Skin epidermis (tissue), 12 donors: ENCODE results near the gene ABCC9.
"Not testable (repeated sequence)": the region's sequence is repeated elsewhere in the genome, so short reads cannot be mapped to it uniquely, and the experiment has no call there.

Experiments used
- H3K27ac ChIP-seq, 21 experiments: fragments of 200-600 bp; sonication (generic) in 11 of 21; one replicate each; pipeline ENCODE4 v1.5.0; 2020; ENCODE audit warnings: mild to moderate bottlenecking in 3 of 21, inconsistent platforms in 2 of 21, moderate library complexity in 2 of 21
- H3K4me3 ChIP-seq, 7 experiments: fragments of 200-600 bp; sonication (generic) in 2 of 7; one replicate each; pipeline ENCODE4 v1.5.0; 2020; ENCODE audit warnings: inconsistent platforms in 2 of 7, mild to moderate bottlenecking in 2 of 7, moderate library complexity in 1 of 7

The ABCC9 gene

GRCh38 chr12:21825886-21826617, 115.2 kb downstream of the ABCC9 start:
- no peak overlapping the region for H3K27ac ChIP-seq

GRCh38 chr12:21823581-21823980, 117.6 kb downstream of the ABCC9 start:
- H3K27ac ChIP-seq = peak overlapping the region in 2 of 21 experiments; percentile 11 to 23
- H3K4me3 ChIP-seq = no peak overlapping the region

More at GRCh38 chr12:21825886-21826617, 115.2 kb downstream of the ABCC9 start:
- no peak overlapping the region for H3K4me3 ChIP-seq

DNA sequence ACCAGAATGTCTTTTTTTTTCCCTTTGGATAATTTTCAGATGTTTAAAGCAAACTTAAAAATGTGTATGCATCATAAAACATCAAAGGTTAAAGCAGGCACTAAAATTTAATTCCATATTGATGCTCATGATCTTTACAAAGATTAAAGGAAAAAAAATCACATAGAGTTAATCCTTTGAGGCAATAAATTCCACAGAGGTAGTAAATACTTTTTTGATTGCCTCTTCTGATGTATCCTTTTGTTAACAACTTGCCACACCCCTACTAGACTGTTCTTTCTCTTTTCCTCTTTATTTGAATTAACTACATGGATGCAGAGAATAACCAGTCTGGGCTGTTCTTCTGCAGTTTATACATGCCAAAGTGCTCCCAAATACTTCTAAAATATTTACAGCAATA, 121.5 kb downstream of the ABCC9 start:
- Histone ChIP-seq H3K4me3 (no peak overlapping the region), H3K27ac (peak overlapping the region in 1 of 21 experiments; percentile 5)

DNA sequence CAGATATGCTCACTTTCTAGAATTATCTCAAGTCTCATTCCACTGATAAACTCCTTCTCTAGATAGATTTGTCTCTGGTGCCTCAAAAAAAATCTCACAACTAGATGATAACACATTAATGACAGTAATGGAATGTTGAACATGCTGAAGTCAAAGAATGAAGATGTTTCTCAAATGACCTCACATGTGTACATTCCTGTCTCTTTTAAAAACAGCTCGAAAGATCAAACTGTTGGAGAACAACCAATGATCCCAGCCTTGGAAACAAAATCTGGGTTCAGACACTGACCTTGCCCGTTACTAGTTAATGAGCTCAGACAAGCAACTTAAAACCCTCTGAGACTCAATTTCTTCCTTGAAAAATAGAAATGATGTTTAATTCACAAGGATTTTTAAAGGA, 122.0 kb downstream of the ABCC9 start:
- Histone ChIP-seq H3K27ac (no peak overlapping the region), H3K4me3 (no peak overlapping the region)

DNA sequence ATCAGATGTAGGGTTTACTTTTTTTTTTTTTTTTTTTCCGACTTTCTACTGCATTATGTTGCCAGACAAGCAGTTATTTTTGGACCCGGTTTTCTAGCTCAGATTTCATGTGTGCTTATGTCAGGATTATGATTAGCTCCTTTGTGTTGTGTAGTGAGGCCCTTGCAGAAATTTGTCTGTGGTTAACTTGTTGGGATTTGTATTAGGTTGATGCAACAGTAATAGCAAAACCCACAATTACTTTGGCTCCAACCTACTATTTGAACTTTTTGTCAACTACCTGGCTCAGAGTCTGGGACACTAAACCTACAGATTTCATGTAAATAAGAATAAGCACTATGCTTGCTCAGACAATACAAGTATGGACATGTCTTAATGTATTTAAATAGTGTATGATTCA, 122.6 kb downstream of the ABCC9 start:
- H3K4me3 ChIP-seq = no peak overlapping the region
- no peak overlapping the region for H3K27ac ChIP-seq

DNA sequence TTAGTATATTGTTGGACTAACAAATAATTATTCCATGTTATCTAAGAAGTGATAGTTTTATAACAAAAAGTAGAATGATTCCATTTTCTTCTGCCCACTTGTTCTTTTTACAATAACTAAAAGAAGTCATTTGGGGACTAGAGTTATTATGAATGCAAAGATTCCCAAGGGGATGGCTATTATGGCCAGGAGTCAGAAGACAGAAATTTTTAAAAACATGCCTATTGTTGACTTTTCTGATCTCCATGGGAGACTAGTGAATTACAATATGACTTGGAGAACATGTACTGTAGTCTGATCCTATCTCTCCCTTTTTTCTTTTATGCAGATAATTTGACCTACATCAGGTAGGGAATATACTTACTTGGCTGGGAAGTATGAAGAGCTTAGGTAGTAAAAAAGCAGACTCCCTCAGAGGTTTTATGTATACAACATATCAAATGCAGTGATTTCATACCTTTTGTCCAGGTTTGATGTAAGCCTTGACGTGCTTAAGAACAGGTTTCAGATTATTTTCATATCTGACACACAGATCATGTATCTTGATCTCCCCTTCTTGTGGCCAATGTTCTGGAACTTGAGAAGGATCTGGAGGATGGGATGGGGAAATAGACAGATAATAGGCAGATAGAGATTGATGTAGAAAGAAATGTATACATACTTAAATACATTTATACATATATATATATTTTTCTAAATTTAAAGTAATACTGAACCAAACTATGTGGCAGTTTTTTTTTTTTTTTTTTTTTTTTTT, 125.7 kb downstream of the ABCC9 start:
- no peak overlapping the region for H3K4me3 ChIP-seq
- no peak overlapping the region for H3K27ac ChIP-seq

DNA sequence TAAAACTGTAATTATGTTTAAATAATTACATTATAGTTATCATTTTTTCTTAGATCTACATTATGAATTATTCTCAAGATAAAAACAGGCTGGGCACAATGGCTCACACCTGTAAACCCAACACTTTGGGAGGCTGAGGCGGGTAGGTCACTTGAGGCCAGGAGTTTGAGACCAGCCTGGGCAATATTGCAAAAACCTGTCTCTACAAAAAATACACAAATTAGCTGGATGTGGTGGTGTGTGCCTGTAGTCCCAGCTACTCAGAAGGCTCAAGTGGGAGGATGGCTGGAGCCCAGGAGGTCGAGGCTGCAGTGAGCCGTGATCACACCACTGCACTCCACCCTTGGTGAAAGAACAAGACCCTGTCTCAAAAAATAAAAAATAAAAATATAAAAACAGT, 126.4 kb downstream of the ABCC9 start:
- H3K27ac ChIP-seq = no peak overlapping the region

DNA sequence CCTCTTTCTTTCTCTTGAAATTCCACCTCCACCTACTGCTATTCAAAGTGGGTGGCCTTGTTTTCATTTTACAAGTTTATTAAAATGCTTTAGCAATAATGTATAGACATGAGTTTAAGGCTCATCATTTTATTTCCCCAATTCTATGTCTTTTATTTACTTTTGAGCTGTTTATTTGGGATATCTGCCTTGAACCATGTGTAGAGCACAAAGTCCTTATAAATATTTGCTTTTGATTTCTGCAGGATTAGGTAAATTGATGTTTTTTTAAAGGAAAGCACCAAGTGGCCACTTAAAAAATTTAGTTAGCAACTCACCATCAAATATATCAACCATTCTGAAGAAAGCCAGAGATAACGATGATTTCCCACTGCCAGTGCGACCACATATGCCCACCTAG, 126.9 kb downstream of the ABCC9 start:
- Histone ChIP-seq H3K27ac (no peak overlapping the region), H3K4me3 (no peak overlapping the region)

More for the DNA sequence above, 126.4 kb downstream of the ABCC9 start:
- no peak overlapping the region for H3K4me3 ChIP-seq

GRCh38 chr12:21813751-21814150, 127.5 kb downstream of the ABCC9 start:
- no peak overlapping the region for H3K27ac ChIP-seq

DNA sequence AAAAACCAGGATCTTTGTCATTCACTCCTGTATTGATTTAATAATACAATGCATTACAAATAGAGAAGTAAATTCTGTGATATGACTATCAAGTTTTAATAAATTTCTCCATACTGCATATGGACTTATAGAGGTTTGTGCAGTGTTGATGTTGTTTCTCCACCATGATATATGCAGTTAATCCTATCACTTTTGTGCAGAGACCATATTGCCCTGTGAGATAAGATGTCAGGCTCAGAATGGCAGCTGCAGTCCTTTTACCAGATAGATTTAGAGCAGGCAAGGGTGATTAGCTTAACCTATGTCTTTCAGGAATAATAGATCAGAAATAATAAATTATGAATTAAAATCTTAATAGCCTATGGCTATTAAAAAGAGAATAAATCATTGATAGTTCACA, 128.1 kb downstream of the ABCC9 start:
- Histone ChIP-seq H3K27ac (no peak overlapping the region), H3K4me3 (no peak overlapping the region)

More at GRCh38 chr12:21813751-21814150, 127.5 kb downstream of the ABCC9 start:
- H3K4me3 ChIP-seq = no peak overlapping the region

- H3K4me3 ChIP-seq, H3K27ac ChIP-seq: not testable (repeated sequence)
Observed at GRCh38 chr12:21812340-21812739, 128.9 kb downstream of the ABCC9 start.

DNA sequence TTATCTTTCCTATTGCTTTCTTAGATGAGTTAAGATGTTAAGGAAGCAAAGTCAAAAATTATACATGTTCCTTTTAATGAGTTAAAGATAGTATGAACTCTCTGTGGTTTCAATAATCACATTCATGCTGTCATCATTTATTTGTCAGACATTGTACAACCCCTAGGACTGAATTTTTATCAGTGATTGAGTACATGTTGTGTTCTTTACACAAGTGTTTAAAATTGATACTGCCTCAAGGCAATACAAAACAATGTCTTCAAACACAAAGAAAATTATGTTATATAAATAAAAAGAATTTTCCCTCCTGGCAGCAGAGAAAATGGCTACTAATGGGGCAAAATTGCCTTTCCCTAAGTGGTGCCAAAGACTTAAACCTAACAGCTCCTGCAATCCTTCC, 132.1 kb downstream of the ABCC9 start:
- Histone ChIP-seq H3K27ac (no peak overlapping the region), H3K4me3 (no peak overlapping the region)

DNA sequence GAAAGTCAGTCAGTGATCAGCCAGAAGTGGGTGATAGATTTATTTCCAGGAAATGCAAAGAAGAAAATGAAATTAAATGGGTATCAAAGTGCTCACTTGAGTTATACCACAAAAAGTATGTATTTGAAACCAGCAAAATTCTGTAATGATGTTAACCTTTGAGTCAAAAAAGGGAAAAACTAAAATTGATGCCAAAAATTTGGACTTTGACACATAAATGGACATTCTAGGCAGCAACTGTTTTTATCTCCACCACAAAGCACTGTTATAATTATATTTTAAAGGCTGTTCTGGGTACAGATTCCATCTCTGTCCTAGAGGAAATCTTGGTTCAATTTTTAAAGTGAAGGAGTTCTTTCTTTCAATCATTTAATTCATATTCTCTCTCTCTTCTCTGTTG, 135.0 kb downstream of the ABCC9 start:
- no peak overlapping the region for H3K27ac ChIP-seq
- H3K4me3 ChIP-seq = no peak overlapping the region

- Histone ChIP-seq H3K4me3 (no peak overlapping the region), H3K27ac (no peak overlapping the region)
Observed at GRCh38 chr12:21801522-21802288, 139.5 kb downstream of the ABCC9 start.

- no peak overlapping the region for H3K4me3 ChIP-seq
- H3K27ac ChIP-seq = no peak overlapping the region
Observed at GRCh38 chr12:21800011-21800410, 141.2 kb downstream of the ABCC9 start.

DNA sequence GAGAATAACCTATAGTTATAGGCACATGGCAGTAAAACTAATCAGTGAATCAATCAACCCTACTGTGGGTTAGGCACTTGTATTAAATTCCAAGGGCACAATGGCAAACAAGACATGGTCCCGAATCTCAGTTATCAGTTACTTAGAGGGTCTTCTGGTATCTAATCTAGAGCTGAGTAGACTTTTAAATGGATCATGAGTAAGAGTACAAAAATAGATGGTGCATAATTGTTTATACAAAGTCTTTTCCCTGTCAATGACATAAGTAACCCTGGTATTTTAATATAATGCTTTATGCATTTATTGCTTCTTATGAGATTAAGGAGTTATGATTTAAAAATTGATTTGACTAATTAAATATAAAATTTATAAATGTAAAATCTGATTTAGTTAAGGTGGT, 143.7 kb downstream of the ABCC9 start:
- no peak overlapping the region for H3K27ac ChIP-seq
- no peak overlapping the region for H3K4me3 ChIP-seq

DNA sequence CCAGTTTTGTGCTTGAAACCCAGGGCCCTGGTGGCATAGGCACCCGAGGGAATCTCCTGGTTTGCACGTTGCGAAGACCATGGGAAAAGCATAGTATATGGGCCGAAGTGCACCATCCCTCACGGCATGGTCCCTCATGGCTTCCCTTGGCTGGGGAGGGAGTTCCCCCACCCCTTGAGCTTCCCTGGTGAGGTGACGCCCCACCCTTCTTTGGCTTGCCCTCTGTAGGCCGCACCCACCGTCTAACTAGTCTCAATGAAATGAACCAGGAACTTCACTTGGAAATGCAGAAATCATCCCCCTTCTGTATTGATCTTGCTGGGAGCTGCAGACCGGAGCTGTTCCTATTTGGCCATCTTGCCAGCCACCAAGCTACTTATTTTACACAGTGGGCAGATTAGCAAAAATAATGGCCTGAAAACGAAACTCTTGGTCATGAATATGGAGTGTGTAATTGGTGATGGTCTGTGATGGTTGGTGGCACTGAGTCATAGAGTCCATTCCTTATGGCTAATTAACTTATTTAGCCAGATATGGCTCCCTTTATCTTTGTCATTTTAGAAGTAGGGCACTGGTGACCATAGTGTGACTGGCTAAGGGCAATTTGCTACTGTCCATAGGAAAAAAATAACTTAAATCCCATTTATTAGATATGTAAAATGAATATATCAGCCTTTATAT, 145.4 kb downstream of the ABCC9 start:
- Histone ChIP-seq H3K4me3 (no peak overlapping the region), H3K27ac (no peak overlapping the region)

DNA sequence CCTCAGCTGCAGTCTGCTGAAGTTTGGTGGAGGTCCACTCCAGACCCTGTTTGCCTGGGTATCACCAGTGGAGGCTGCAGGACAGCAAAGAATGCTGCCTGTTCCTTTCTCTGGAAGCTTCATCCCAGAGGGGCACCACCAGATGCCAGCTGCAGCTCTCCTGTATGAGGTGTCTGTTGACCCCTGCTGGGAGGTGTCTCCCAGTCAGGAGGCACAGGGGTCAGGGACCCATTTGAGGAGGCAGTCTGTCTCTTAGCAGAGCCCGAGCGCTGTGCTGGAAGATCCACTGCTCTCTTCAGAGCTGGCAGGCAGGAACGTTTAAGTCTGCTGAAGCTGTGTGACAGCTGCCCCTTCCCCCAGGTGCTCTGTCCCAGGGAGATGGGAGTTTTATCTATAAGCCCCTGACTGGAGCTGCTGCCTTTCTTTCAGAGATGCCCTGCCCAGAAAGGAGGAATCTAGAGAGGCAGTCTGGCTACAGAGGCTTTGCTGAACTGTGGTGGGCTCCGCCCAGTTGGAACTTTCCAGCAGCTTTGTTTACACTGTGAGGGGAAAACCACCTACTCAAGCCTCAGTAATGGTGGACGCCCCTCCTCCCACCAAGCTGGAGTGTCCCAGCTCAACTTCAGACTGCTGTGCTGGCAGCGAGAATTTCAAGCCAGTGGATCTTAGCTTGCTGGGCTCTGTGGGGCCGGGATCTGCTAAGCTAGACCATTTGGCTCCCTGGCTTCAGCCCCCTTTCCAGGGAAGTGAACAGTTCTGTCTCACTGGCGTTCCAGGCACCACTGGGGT, 146.2 kb downstream of the ABCC9 start:
- not testable (repeated sequence) for H3K4me3 ChIP-seq, H3K27ac ChIP-seq

DNA sequence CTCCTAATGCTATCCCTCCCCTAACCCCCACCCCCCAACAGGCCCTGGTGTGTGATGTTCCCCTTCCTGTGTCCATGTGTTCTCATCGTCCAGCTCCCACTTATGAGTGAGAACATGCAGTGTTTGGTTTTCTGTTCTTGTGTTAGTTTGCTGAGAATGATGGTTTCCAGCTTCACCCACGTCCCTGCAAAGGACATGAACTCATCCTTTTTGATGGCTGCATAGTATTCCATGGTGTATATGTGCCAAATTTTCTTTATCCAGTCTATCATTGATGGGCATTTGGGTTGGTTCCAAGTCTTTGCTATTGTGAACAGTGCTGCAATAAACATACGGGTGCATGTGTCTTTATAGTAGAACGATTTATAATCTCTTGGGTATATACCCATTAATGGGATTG, 151.5 kb downstream of the ABCC9 start:
- not testable (repeated sequence) for H3K4me3 ChIP-seq, H3K27ac ChIP-seq
